Stimulated activated naive CD4-positive, alpha-beta T cell treated with Interleukin-2 at 50 U/mL for 16 hours (primary cell): ENCODE measurements around the gene MAPK8IP1.

Experiments
- DNase-seq: peaks from one replicate; lab custom pipeline; 2025; lab: John Stamatoyannopoulos, UW

The MAPK8IP1 gene

GRCh38 chr11:45909594-45910475 lies 24.4 kb downstream of the MAPK8IP1 start:
- no peak for DNase-seq

- no peak for DNase-seq
Observed at GRCh38 chr11:45910623-45911022, 25.2 kb downstream of the MAPK8IP1 start.

- DNase-seq = no peak
Observed at GRCh38 chr11:45913514-45913913, 28.1 kb downstream of the MAPK8IP1 start.

GRCh38 chr11:45913942-45914635 lies 28.6 kb downstream of the MAPK8IP1 start:
- DNase-seq = no peak

GRCh38 chr11:45915446-45915845 lies 30.0 kb downstream of the MAPK8IP1 start:
- DNase-seq = no peak

- DNase-seq = peak; percentile 46
Observed at GRCh38 chr11:45917286-45917622, 31.8 kb downstream of the MAPK8IP1 start.

GRCh38 chr11:45917623-45918330 lies 32.3 kb downstream of the MAPK8IP1 start, which contains the start of gene PEX16:
Gene PEX16, minus strand, starts transcription at chr11:45917877. Its CDS starts 66 bp downstream, at chr11:45917811.
- DNase-seq = peak; percentile 97

- DNase-seq = peak; percentile 67
Observed at GRCh38 chr11:45918331-45918941, 33.0 kb downstream of the MAPK8IP1 start.

GRCh38 chr11:45918962-45919675 lies 33.7 kb downstream of the MAPK8IP1 start:
- no peak for DNase-seq

- DNase-seq = no peak
Observed at GRCh38 chr11:45919806-45920530, 34.5 kb downstream of the MAPK8IP1 start.

GRCh38 chr11:45920531-45921477 lies 35.4 kb downstream of the MAPK8IP1 start:
- DNase-seq = no peak

- DNase-seq = no peak
Observed at GRCh38 chr11:45921561-45922424, 36.3 kb downstream of the MAPK8IP1 start.

- DNase-seq = no peak
Observed at GRCh38 chr11:45922425-45923082, 37.1 kb downstream of the MAPK8IP1 start, which contains the start of gene LARGE2. Gene LARGE2, plus strand, starts transcription at chr11:45922656. Its CDS starts 227 bp downstream, at chr11:45922883.

GRCh38 chr11:45924036-45924915 lies 38.8 kb downstream of the MAPK8IP1 start:
- no peak for DNase-seq

GRCh38 chr11:45924927-45925326 lies 39.5 kb downstream of the MAPK8IP1 start:
- no peak for DNase-seq

- no peak for DNase-seq
Observed at GRCh38 chr11:45925550-45925949, 40.1 kb downstream of the MAPK8IP1 start.

- no peak for DNase-seq
Observed at GRCh38 chr11:45926001-45926401, 40.5 kb downstream of the MAPK8IP1 start.
